H9 (cell line): ENCODE data around the gene ACVR1B. TPM values are rescaled to one million over a fixed set of nuclear protein-coding genes. Genes with fewer than 3 reads are reported as not detected.

ENCODE experiments used
- DNase-seq: peaks from one replicate; pipeline ENCODE4 v3.0.0-alpha.2; 2017
- H2AFZ ChIP-seq: one replicate; pipeline ENCODE4 v1.6.1; 2013; ENCODE audit warnings: mild to moderate bottlenecking, low read length, control low read depth, moderate library complexity
- H2AK5ac ChIP-seq: 2 replicates; pipeline ENCODE4 v1.6.1; 2013; ENCODE audit warnings: low read length, control low read depth, mixed read lengths; ENCODE audit not compliant: insufficient read length
- H2BK120ac ChIP-seq: one replicate; pipeline ENCODE4 v1.6.1; 2013; ENCODE audit warnings: low read depth, mild to moderate bottlenecking, low read length, control low read depth, inconsistent platforms; ENCODE audit not compliant: poor library complexity, severe bottlenecking
- H2BK12ac ChIP-seq: 2 replicates; pipeline ENCODE4 v1.6.1; 2013; ENCODE audit warnings: low read length, control low read depth, mixed read lengths, low read depth; ENCODE audit not compliant: insufficient read length
- H2BK15ac ChIP-seq: 2 replicates; pipeline ENCODE4 v1.6.1; 2013; ENCODE audit warnings: low read depth, low read length, control low read depth
- H2BK20ac ChIP-seq: one replicate; pipeline ENCODE4 v1.6.1; 2013; ENCODE audit warnings: low read depth, mild to moderate bottlenecking, low read length, control low read depth, inconsistent platforms; ENCODE audit not compliant: poor library complexity, severe bottlenecking
- H2BK5ac ChIP-seq: 2 replicates; pipeline ENCODE4 v1.6.1; 2013; ENCODE audit warnings: low read length, control low read depth, mixed read lengths; ENCODE audit not compliant: insufficient read length
- H3K14ac ChIP-seq: 2 replicates; pipeline ENCODE4 v1.6.1; 2013; ENCODE audit warnings: low read length, control low read depth; ENCODE audit not compliant: insufficient read depth
- H3K18ac ChIP-seq: 2 replicates; pipeline ENCODE4 v1.6.1; 2013; ENCODE audit warnings: low read depth, mild to moderate bottlenecking, mixed read lengths, low read length, control low read depth; ENCODE audit not compliant: insufficient read length
- H3K23ac ChIP-seq: 2 replicates; pipeline ENCODE4 v1.6.1; 2013; ENCODE audit warnings: low read length, control low read depth, mixed read lengths, low read depth; ENCODE audit not compliant: insufficient read length
- H3K23me2 ChIP-seq: 2 replicates; pipeline ENCODE4 v1.6.1; 2013; ENCODE audit warnings: low read depth, mild to moderate bottlenecking, mixed read lengths, low read length, control low read depth; ENCODE audit not compliant: insufficient read length, poor library complexity, severe bottlenecking
- H3K27ac ChIP-seq: 2 replicates; pipeline ENCODE4 v1.5.1; 2013; ENCODE audit warnings: low read length, control low read depth, mixed read lengths, low read depth; ENCODE audit not compliant: insufficient read length
- H3K27me3 ChIP-seq: 2 replicates; pipeline ENCODE4 v1.6.1; 2013; ENCODE audit warnings: low read length, control low read depth, inconsistent platforms; ENCODE audit not compliant: insufficient read depth
- H3K4ac ChIP-seq: 2 replicates; pipeline ENCODE4 v1.6.1; 2013; ENCODE audit warnings: low read depth, mild to moderate bottlenecking, control low read depth, inconsistent platforms, low read length, moderate library complexity
- H3K4me1 ChIP-seq: 2 replicates; pipeline ENCODE4 v1.6.1; 2013; ENCODE audit warnings: low read length, control low read depth, inconsistent platforms; ENCODE audit not compliant: insufficient read depth
- H3K4me2 ChIP-seq: 2 replicates; pipeline ENCODE4 v1.6.1; 2013; ENCODE audit warnings: low read length, control low read depth, mixed read lengths; ENCODE audit not compliant: insufficient read length, insufficient read depth
- H3K56ac ChIP-seq: 2 replicates; pipeline ENCODE4 v1.6.1; 2013; ENCODE audit warnings: low read depth, mild to moderate bottlenecking, mixed read lengths, low read length, control low read depth; ENCODE audit not compliant: insufficient read length
- H3K79me1 ChIP-seq: 2 replicates; pipeline ENCODE4 v1.6.1; 2013; ENCODE audit warnings: low read depth, mild to moderate bottlenecking, moderate library complexity, low read length, control low read depth, inconsistent platforms; ENCODE audit not compliant: insufficient read depth, poor library complexity, severe bottlenecking
- H3K79me2 ChIP-seq: 2 replicates; pipeline ENCODE4 v1.6.1; 2013; ENCODE audit warnings: low read length, control low read depth, inconsistent platforms; ENCODE audit not compliant: insufficient read depth
- H3K9ac ChIP-seq: 2 replicates; pipeline ENCODE4 v1.6.1; 2013; ENCODE audit warnings: low read length, control low read depth, mixed read lengths; ENCODE audit not compliant: insufficient read length; ENCODE audit errors: extremely low read depth
- H3K9me3 ChIP-seq: one replicate; pipeline ENCODE4 v1.6.1; 2013; ENCODE audit warnings: low read depth, low read length, inconsistent platforms; ENCODE audit not compliant: control insufficient read depth
- H3T11ph ChIP-seq: one replicate; pipeline ENCODE4 v1.6.1; 2013; ENCODE audit warnings: mild to moderate bottlenecking, low read length, control low read depth, inconsistent platforms
- H4K20me1 ChIP-seq: one replicate; pipeline ENCODE4 v1.6.1; 2013; ENCODE audit not compliant: control insufficient read depth, insufficient read length, insufficient read depth
- H4K5ac ChIP-seq: 2 replicates; pipeline ENCODE4 v1.6.1; 2013; ENCODE audit warnings: low read depth, mild to moderate bottlenecking, mixed read lengths, low read length, control low read depth; ENCODE audit not compliant: insufficient read length
- H4K8ac ChIP-seq: replicated peaks from 2 replicates; pipeline ENCODE4 v1.6.1; 2013; ENCODE audit warnings: low read length, control low read depth, mixed read lengths, low read depth; ENCODE audit not compliant: insufficient read length
- H4K91ac ChIP-seq: 2 replicates; pipeline ENCODE4 v1.6.1; 2013; ENCODE audit warnings: low read depth, mild to moderate bottlenecking, moderate library complexity, mixed read lengths, low read length, control low read depth; ENCODE audit not compliant: insufficient read length
- H3K27ac Mint-ChIP-seq, 3 experiments: 2 replicates in 2 of 3; 3 replicates in 1 of 3; pipeline ENCODE4 v1.8.0; 2020 to 2021; ENCODE audit warnings: mixed read lengths in 3 of 3, mild to moderate bottlenecking in 1 of 3, moderate library complexity in 1 of 3
- H3K27me3 Mint-ChIP-seq: 2 replicates; pipeline ENCODE4 v1.8.0; 2021; ENCODE audit warnings: low read depth, mild to moderate bottlenecking, moderate library complexity, mixed read lengths
- H3K36me3 Mint-ChIP-seq, 3 experiments: 2 replicates in 2 of 3; 3 replicates in 1 of 3; pipeline ENCODE4 v1.8.0; 2020 to 2021; ENCODE audit warnings: low read depth in 3 of 3, mixed read lengths in 3 of 3; ENCODE audit not compliant: insufficient read depth in 1 of 3
- H3K4me1 Mint-ChIP-seq, 2 experiments: 2 replicates each; pipeline ENCODE4 v1.8.0; 2020; ENCODE audit warnings: mixed read lengths in 2 of 2
- H3K4me3 Mint-ChIP-seq, 2 experiments: 2 replicates in 1 of 2; 3 replicates in 1 of 2; pipeline ENCODE4 v1.8.0; 2020 to 2021; ENCODE audit warnings: mild to moderate bottlenecking in 2 of 2, mixed read lengths in 2 of 2, moderate library complexity in 1 of 2
- H3K9me3 Mint-ChIP-seq, 2 experiments: 2 replicates in 1 of 2; 3 replicates in 1 of 2; pipeline ENCODE4 v1.8.0; 2020; ENCODE audit warnings: mild to moderate bottlenecking in 2 of 2, mixed read lengths in 2 of 2, moderate library complexity in 1 of 2
- WGBS: extraction: QIAGEN DNeasy Blood & Tissue Kit; methylation state at CpG from one replicate; pipeline ENCODE4 v1.1.7; 2013; ENCODE audit warnings: missing lambda C conversion rate, low lambda C conversion rate, mixed read lengths; ENCODE audit not compliant: insufficient read length; ENCODE audit errors: extremely low coverage; 5-methylcytosine and 5-hydroxymethylcytosine counted together
- total RNA-seq: library from RNA; stranded (reverse); gene quantifications from 2 replicates; pipeline ENCODE4 v1.2.1, GENCODE V29; 2021
- TF ChIP-seq, protein P1 (sequence below): fragments of 200-600 bp; sonication (generic); conservative IDR thresholded peaks from 3 replicates; pipeline ENCODE4 v1.8.0; 2021; ENCODE audit warnings: antibody characterized with exemption, mild to moderate bottlenecking

Gene ACVR1B
- total RNA-seq, 1 experiment from 2014 or later, result 16.3 TPM

DNA sequence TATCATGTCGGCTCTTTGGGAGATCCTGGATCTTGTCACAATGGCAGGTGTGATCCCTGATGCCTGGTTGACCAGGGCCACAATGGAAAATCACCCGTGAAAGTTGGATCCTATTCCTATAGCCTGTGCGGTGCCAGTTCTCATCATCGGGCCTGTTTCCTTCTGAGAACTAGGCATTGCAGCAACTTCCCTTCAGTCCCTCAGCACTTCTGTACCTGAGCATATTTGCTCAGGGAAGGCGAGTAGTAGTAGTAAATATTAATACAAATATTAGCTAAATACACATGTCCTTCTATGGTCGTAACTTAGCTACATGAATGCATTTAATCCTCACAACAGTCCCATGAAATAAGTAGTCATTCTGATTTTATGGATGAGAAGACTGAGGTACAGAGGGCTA is 33.2 kb downstream of the ACVR1B start:
- no peak overlapping the region for H3T11ph ChIP-seq
- H3K27ac ChIP-seq, result no peak overlapping the region
- H3K36me3 Mint-ChIP-seq, result peaks cover 25 to 63% (median 42%) of the 10 kb centered on the region in 3 experiments; a peak in 6 of 7 replicates
- no peak overlapping the region for H2BK15ac ChIP-seq
- no peak overlapping the region for H3K18ac ChIP-seq
- H4K20me1 ChIP-seq, result no peaks in the 10 kb centered on the region
- H2BK120ac ChIP-seq, result no peak overlapping the region
- no peak overlapping the region for H3K9ac ChIP-seq
- H4K8ac ChIP-seq, result no peak overlapping the region
- no peak overlapping the region for H3K27ac Mint-ChIP-seq
- H3K56ac ChIP-seq, result no peak overlapping the region
- H3K4me1 ChIP-seq, result no peaks in the 10 kb centered on the region
- H3K4me1 Mint-ChIP-seq, result peaks cover 2 to 6% of the 10 kb centered on the region in 2 experiments; a peak in 3 of 4 replicates
- no CpG with 5 or more reads among the region's 6 CpGs for WGBS
- no peak overlapping the region for H3K23ac ChIP-seq
- TF ChIP-seq, protein P1, sequence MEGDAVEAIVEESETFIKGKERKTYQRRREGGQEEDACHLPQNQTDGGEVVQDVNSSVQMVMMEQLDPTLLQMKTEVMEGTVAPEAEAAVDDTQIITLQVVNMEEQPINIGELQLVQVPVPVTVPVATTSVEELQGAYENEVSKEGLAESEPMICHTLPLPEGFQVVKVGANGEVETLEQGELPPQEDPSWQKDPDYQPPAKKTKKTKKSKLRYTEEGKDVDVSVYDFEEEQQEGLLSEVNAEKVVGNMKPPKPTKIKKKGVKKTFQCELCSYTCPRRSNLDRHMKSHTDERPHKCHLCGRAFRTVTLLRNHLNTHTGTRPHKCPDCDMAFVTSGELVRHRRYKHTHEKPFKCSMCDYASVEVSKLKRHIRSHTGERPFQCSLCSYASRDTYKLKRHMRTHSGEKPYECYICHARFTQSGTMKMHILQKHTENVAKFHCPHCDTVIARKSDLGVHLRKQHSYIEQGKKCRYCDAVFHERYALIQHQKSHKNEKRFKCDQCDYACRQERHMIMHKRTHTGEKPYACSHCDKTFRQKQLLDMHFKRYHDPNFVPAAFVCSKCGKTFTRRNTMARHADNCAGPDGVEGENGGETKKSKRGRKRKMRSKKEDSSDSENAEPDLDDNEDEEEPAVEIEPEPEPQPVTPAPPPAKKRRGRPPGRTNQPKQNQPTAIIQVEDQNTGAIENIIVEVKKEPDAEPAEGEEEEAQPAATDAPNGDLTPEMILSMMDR, result no peak
- no peaks in the 10 kb centered on the region for H3K79me1 ChIP-seq
- H2BK5ac ChIP-seq, result no peak overlapping the region
- no peak overlapping the region for H2BK20ac ChIP-seq
- H2AFZ ChIP-seq, result no peak overlapping the region
- no peaks in the 10 kb centered on the region for H3K9me3 ChIP-seq
- no peaks in the 10 kb centered on the region for H3K23me2 ChIP-seq
- no peak overlapping the region for H3K4ac ChIP-seq
- H4K5ac ChIP-seq, result no peak overlapping the region
- DNase-seq, result no peak
- H3K4me3 Mint-ChIP-seq, result no peak overlapping the region
- no peaks in the 10 kb centered on the region for H3K9me3 Mint-ChIP-seq
- H3K4me2 ChIP-seq, result no peak overlapping the region
- H2AK5ac ChIP-seq, result no peak overlapping the region
- H3K27me3 Mint-ChIP-seq, result no peaks in the 10 kb centered on the region
- H2BK12ac ChIP-seq, result no peak overlapping the region
- H3K14ac ChIP-seq, result no peak overlapping the region
- no peaks in the 10 kb centered on the region for H3K79me2 ChIP-seq
- no peaks in the 10 kb centered on the region for H3K27me3 ChIP-seq
- H4K91ac ChIP-seq, result no peak overlapping the region
